H9 (cell line): ENCODE data around the gene KIF18B. TPM values are rescaled to one million over a fixed set of nuclear protein-coding genes. Genes with fewer than 3 reads are reported as not detected.

Experiments
- DNase-seq: peaks from one replicate; pipeline ENCODE4 v3.0.0-alpha.2; 2017
- H2AFZ ChIP-seq: one replicate; pipeline ENCODE4 v1.6.1; 2013; ENCODE audit warnings: mild to moderate bottlenecking, low read length, control low read depth, moderate library complexity
- H2AK5ac ChIP-seq: 2 replicates; pipeline ENCODE4 v1.6.1; 2013; ENCODE audit warnings: low read length, control low read depth, mixed read lengths; ENCODE audit not compliant: insufficient read length
- H2BK120ac ChIP-seq: one replicate; pipeline ENCODE4 v1.6.1; 2013; ENCODE audit warnings: low read depth, mild to moderate bottlenecking, low read length, control low read depth, inconsistent platforms; ENCODE audit not compliant: poor library complexity, severe bottlenecking
- H2BK12ac ChIP-seq: 2 replicates; pipeline ENCODE4 v1.6.1; 2013; ENCODE audit warnings: low read length, control low read depth, mixed read lengths, low read depth; ENCODE audit not compliant: insufficient read length
- H2BK15ac ChIP-seq: 2 replicates; pipeline ENCODE4 v1.6.1; 2013; ENCODE audit warnings: low read depth, low read length, control low read depth
- H2BK20ac ChIP-seq: one replicate; pipeline ENCODE4 v1.6.1; 2013; ENCODE audit warnings: low read depth, mild to moderate bottlenecking, low read length, control low read depth, inconsistent platforms; ENCODE audit not compliant: poor library complexity, severe bottlenecking
- H2BK5ac ChIP-seq: 2 replicates; pipeline ENCODE4 v1.6.1; 2013; ENCODE audit warnings: low read length, control low read depth, mixed read lengths; ENCODE audit not compliant: insufficient read length
- H3K14ac ChIP-seq: 2 replicates; pipeline ENCODE4 v1.6.1; 2013; ENCODE audit warnings: low read length, control low read depth; ENCODE audit not compliant: insufficient read depth
- H3K18ac ChIP-seq: 2 replicates; pipeline ENCODE4 v1.6.1; 2013; ENCODE audit warnings: low read depth, mild to moderate bottlenecking, mixed read lengths, low read length, control low read depth; ENCODE audit not compliant: insufficient read length
- H3K23ac ChIP-seq: 2 replicates; pipeline ENCODE4 v1.6.1; 2013; ENCODE audit warnings: low read length, control low read depth, mixed read lengths, low read depth; ENCODE audit not compliant: insufficient read length
- H3K23me2 ChIP-seq: 2 replicates; pipeline ENCODE4 v1.6.1; 2013; ENCODE audit warnings: low read depth, mild to moderate bottlenecking, mixed read lengths, low read length, control low read depth; ENCODE audit not compliant: insufficient read length, poor library complexity, severe bottlenecking
- H3K27ac ChIP-seq: 2 replicates; pipeline ENCODE4 v1.5.1; 2013; ENCODE audit warnings: low read length, control low read depth, mixed read lengths, low read depth; ENCODE audit not compliant: insufficient read length
- H3K27me3 ChIP-seq: 2 replicates; pipeline ENCODE4 v1.6.1; 2013; ENCODE audit warnings: low read length, control low read depth, inconsistent platforms; ENCODE audit not compliant: insufficient read depth
- H3K4ac ChIP-seq: 2 replicates; pipeline ENCODE4 v1.6.1; 2013; ENCODE audit warnings: low read depth, mild to moderate bottlenecking, control low read depth, inconsistent platforms, low read length, moderate library complexity
- H3K4me1 ChIP-seq: 2 replicates; pipeline ENCODE4 v1.6.1; 2013; ENCODE audit warnings: low read length, control low read depth, inconsistent platforms; ENCODE audit not compliant: insufficient read depth
- H3K4me2 ChIP-seq: 2 replicates; pipeline ENCODE4 v1.6.1; 2013; ENCODE audit warnings: low read length, control low read depth, mixed read lengths; ENCODE audit not compliant: insufficient read length, insufficient read depth
- H3K56ac ChIP-seq: 2 replicates; pipeline ENCODE4 v1.6.1; 2013; ENCODE audit warnings: low read depth, mild to moderate bottlenecking, mixed read lengths, low read length, control low read depth; ENCODE audit not compliant: insufficient read length
- H3K79me1 ChIP-seq: 2 replicates; pipeline ENCODE4 v1.6.1; 2013; ENCODE audit warnings: low read depth, mild to moderate bottlenecking, moderate library complexity, low read length, control low read depth, inconsistent platforms; ENCODE audit not compliant: insufficient read depth, poor library complexity, severe bottlenecking
- H3K79me2 ChIP-seq: 2 replicates; pipeline ENCODE4 v1.6.1; 2013; ENCODE audit warnings: low read length, control low read depth, inconsistent platforms; ENCODE audit not compliant: insufficient read depth
- H3K9ac ChIP-seq: 2 replicates; pipeline ENCODE4 v1.6.1; 2013; ENCODE audit warnings: low read length, control low read depth, mixed read lengths; ENCODE audit not compliant: insufficient read length; ENCODE audit errors: extremely low read depth
- H3K9me3 ChIP-seq: one replicate; pipeline ENCODE4 v1.6.1; 2013; ENCODE audit warnings: low read depth, low read length, inconsistent platforms; ENCODE audit not compliant: control insufficient read depth
- H3T11ph ChIP-seq: one replicate; pipeline ENCODE4 v1.6.1; 2013; ENCODE audit warnings: mild to moderate bottlenecking, low read length, control low read depth, inconsistent platforms
- H4K20me1 ChIP-seq: one replicate; pipeline ENCODE4 v1.6.1; 2013; ENCODE audit not compliant: control insufficient read depth, insufficient read length, insufficient read depth
- H4K5ac ChIP-seq: 2 replicates; pipeline ENCODE4 v1.6.1; 2013; ENCODE audit warnings: low read depth, mild to moderate bottlenecking, mixed read lengths, low read length, control low read depth; ENCODE audit not compliant: insufficient read length
- H4K8ac ChIP-seq: replicated peaks from 2 replicates; pipeline ENCODE4 v1.6.1; 2013; ENCODE audit warnings: low read length, control low read depth, mixed read lengths, low read depth; ENCODE audit not compliant: insufficient read length
- H4K91ac ChIP-seq: 2 replicates; pipeline ENCODE4 v1.6.1; 2013; ENCODE audit warnings: low read depth, mild to moderate bottlenecking, moderate library complexity, mixed read lengths, low read length, control low read depth; ENCODE audit not compliant: insufficient read length
- H3K27ac Mint-ChIP-seq, 3 experiments: 2 replicates in 2 of 3; 3 replicates in 1 of 3; pipeline ENCODE4 v1.8.0; 2020 to 2021; ENCODE audit warnings: mixed read lengths in 3 of 3, mild to moderate bottlenecking in 1 of 3, moderate library complexity in 1 of 3
- H3K27me3 Mint-ChIP-seq: 2 replicates; pipeline ENCODE4 v1.8.0; 2021; ENCODE audit warnings: low read depth, mild to moderate bottlenecking, moderate library complexity, mixed read lengths
- H3K36me3 Mint-ChIP-seq, 3 experiments: 2 replicates in 2 of 3; 3 replicates in 1 of 3; pipeline ENCODE4 v1.8.0; 2020 to 2021; ENCODE audit warnings: low read depth in 3 of 3, mixed read lengths in 3 of 3; ENCODE audit not compliant: insufficient read depth in 1 of 3
- H3K4me1 Mint-ChIP-seq, 2 experiments: 2 replicates each; pipeline ENCODE4 v1.8.0; 2020; ENCODE audit warnings: mixed read lengths in 2 of 2
- H3K4me3 Mint-ChIP-seq, 2 experiments: 2 replicates in 1 of 2; 3 replicates in 1 of 2; pipeline ENCODE4 v1.8.0; 2020 to 2021; ENCODE audit warnings: mild to moderate bottlenecking in 2 of 2, mixed read lengths in 2 of 2, moderate library complexity in 1 of 2
- H3K9me3 Mint-ChIP-seq, 2 experiments: 2 replicates in 1 of 2; 3 replicates in 1 of 2; pipeline ENCODE4 v1.8.0; 2020; ENCODE audit warnings: mild to moderate bottlenecking in 2 of 2, mixed read lengths in 2 of 2, moderate library complexity in 1 of 2
- CTCF ChIP-seq: fragments of 200-600 bp; sonication (generic); conservative IDR thresholded peaks from 3 replicates; pipeline ENCODE4 v1.8.0; 2021; ENCODE audit warnings: antibody characterized with exemption, mild to moderate bottlenecking
- WGBS: extraction: QIAGEN DNeasy Blood & Tissue Kit; methylation state at CpG from one replicate; pipeline ENCODE4 v1.1.7; 2013; ENCODE audit warnings: missing lambda C conversion rate, low lambda C conversion rate, mixed read lengths; ENCODE audit not compliant: insufficient read length; ENCODE audit errors: extremely low coverage; 5-methylcytosine and 5-hydroxymethylcytosine counted together
- total RNA-seq: library from RNA; stranded (reverse); gene quantifications from 2 replicates; pipeline ENCODE4 v1.2.1, GENCODE V29; 2021

KIF18B gene
- total RNA-seq, 1 experiment from 2014 or later: 51.8 TPM

GRCh38 chr17:44887016-44887415, 60.6 kb downstream of the KIF18B start:
- no CpG with 5 or more reads among the region's 1 CpG for WGBS
- Mint-ChIP-seq H3K4me3 (no peak overlapping the region), H3K9me3 (no peaks in the 10 kb centered on the region), H3K27ac (no peak overlapping the region), H3K36me3 (peaks cover 35 to 55% (median 40%) of the 10 kb centered on the region in 3 experiments; a peak in 6 of 7 replicates), H3K4me1 (no peaks in the 10 kb centered on the region), H3K27me3 (no peaks in the 10 kb centered on the region)
- TF ChIP-seq CTCF: no peak
- no peak overlapping the region for H4K5ac ChIP-seq
- no peak overlapping the region for H2AK5ac ChIP-seq
- H2BK15ac ChIP-seq: no peak overlapping the region
- no peaks in the 10 kb centered on the region for H3K27me3 ChIP-seq
- no peak overlapping the region for H3K4me2 ChIP-seq
- H3K4ac ChIP-seq: no peak overlapping the region
- H3K9ac ChIP-seq: no peak overlapping the region
- no peaks in the 10 kb centered on the region for H4K20me1 ChIP-seq
- H4K8ac ChIP-seq: no peak overlapping the region
- H3T11ph ChIP-seq: no peak overlapping the region
- H3K27ac ChIP-seq: no peak overlapping the region
- H2BK5ac ChIP-seq: no peak overlapping the region
- peaks cover 2% of the 10 kb centered on the region; the same call in 1 of the 2 replicates for H3K79me2 ChIP-seq
- H3K4me1 ChIP-seq: no peaks in the 10 kb centered on the region
- H3K23me2 ChIP-seq: no peaks in the 10 kb centered on the region
- H3K14ac ChIP-seq: no peak overlapping the region
- H3K56ac ChIP-seq: no peak overlapping the region
- no peak overlapping the region for H2AFZ ChIP-seq
- H2BK20ac ChIP-seq: no peak overlapping the region
- no peak for DNase-seq
- no peak overlapping the region for H3K18ac ChIP-seq
- H3K23ac ChIP-seq: no peak overlapping the region
- H4K91ac ChIP-seq: no peak overlapping the region
- no peaks in the 10 kb centered on the region for H3K9me3 ChIP-seq
- peaks cover 4% of the 10 kb centered on the region for H3K79me1 ChIP-seq
- no peak overlapping the region for H2BK120ac ChIP-seq
- no peak overlapping the region for H2BK12ac ChIP-seq
